Measurements from ENCODE around the gene IKZF1. TPM values are rescaled to one million over a fixed set of nuclear protein-coding genes. Genes with fewer than 3 reads are reported as not detected.

IKZF1 gene
- total and polyA plus RNA-seq, 5 experiments from 2014 or later, result 145 to 435 (median 257) TPM

- POLR2A ChIA-PET, result interaction anchor here (0.8 to 2.0 kb wide), 4 partner anchors 10 to 125 kb away, joined by 3 to 14 read pairs (median 4); no protein-coding TSS in a partner anchor
- H3K27me3 Mint-ChIP-seq, result no peaks in the 10 kb centered on the region
- no peak for ATAC-seq
- H3K4me1 Mint-ChIP-seq, result peaks cover 52 to 92% (median 81%) of the 10 kb centered on the region in 4 donors
- no peak for DNase-seq
- peaks cover 29 to 90% (median 46%) of the 10 kb centered on the region in 3 donors for H3K36me3 Mint-ChIP-seq
- peak overlapping the region; percentile 71 to 99 (median 96) for H3K27ac Mint-ChIP-seq
- peak overlapping the region in 9 of 10 donors; percentile 2 to 72 (median 47) for H3K4me3 Mint-ChIP-seq
- no peaks in the 10 kb centered on the region for H3K9me3 Mint-ChIP-seq
Observed at GRCh38 chr7:50391386-50391785, 86.9 kb downstream of the IKZF1 start.

GRCh38 chr7:50393076-50393475 is 88.6 kb downstream of the IKZF1 start:
- Mint-ChIP-seq H3K4me3 (peak overlapping the region; percentile 45 to 89 (median 83)), H3K9me3 (no peaks in the 10 kb centered on the region), H3K27me3 (no peaks in the 10 kb centered on the region), H3K36me3 (peaks cover 25 to 92% (median 47%) of the 10 kb centered on the region in 3 donors), H3K4me1 (peaks cover 58 to 98% (median 87%) of the 10 kb centered on the region in 4 donors), H3K27ac (peak overlapping the region; percentile 92 to 99 (median 96))
- POLR2A ChIA-PET, result interaction anchor here (1.1 to 2.0 kb wide), 6 partner anchors 8 to 188 kb away, joined by 3 to 14 read pairs (median 6); no protein-coding TSS in a partner anchor
- DNase-seq (no peak), ATAC-seq (peak in 1 of 2 donors; percentile 24)

GRCh38 chr7:50393547-50394252 is 89.2 kb downstream of the IKZF1 start:
- peak overlapping the region; percentile 45 to 89 (median 83) for H3K4me3 Mint-ChIP-seq
- H3K27me3 Mint-ChIP-seq, result no peaks in the 10 kb centered on the region
- H3K4me1 Mint-ChIP-seq, result peaks cover 63 to 98% (median 89%) of the 10 kb centered on the region in 4 donors
- ATAC-seq (peak; percentile 61 to 85), DNase-seq (peak in 9 of 10 donors; percentile 33 to 75 (median 48))
- H3K9me3 Mint-ChIP-seq, result no peaks in the 10 kb centered on the region
- peak overlapping the region; percentile 92 to 99 (median 96) for H3K27ac Mint-ChIP-seq
- H3K36me3 Mint-ChIP-seq, result peaks cover 21 to 92% (median 48%) of the 10 kb centered on the region in 3 donors
- POLR2A ChIA-PET, result interaction anchor here (0.6 to 2.0 kb wide), 11 partner anchors 9 to 188 kb away, joined by 3 to 14 read pairs (median 4); no protein-coding TSS in a partner anchor

GRCh38 chr7:50394315-50394714 is 89.8 kb downstream of the IKZF1 start:
- H3K9me3 Mint-ChIP-seq, result no peaks in the 10 kb centered on the region
- POLR2A ChIA-PET, result interaction anchor here (0.6 to 1.6 kb wide), 8 partner anchors 12 to 189 kb away, joined by 3 to 10 read pairs (median 4); no protein-coding TSS in a partner anchor
- peaks cover 61 to 96% (median 83%) of the 10 kb centered on the region in 4 donors for H3K4me1 Mint-ChIP-seq
- peak overlapping the region in 9 of 10 donors; percentile 45 to 85 (median 83) for H3K4me3 Mint-ChIP-seq
- H3K36me3 Mint-ChIP-seq, result peaks cover 21 to 91% (median 47%) of the 10 kb centered on the region in 3 donors
- DNase-seq, result no peak
- ATAC-seq, result peak; percentile 5 to 13
- no peaks in the 10 kb centered on the region for H3K27me3 Mint-ChIP-seq
- H3K27ac Mint-ChIP-seq, result peak overlapping the region; percentile 92 to 99 (median 96)

- Mint-ChIP-seq H3K4me1 (peaks cover 42 to 84% (median 75%) of the 10 kb centered on the region in 4 donors), H3K27me3 (no peaks in the 10 kb centered on the region), H3K9me3 (no peaks in the 10 kb centered on the region), H3K4me3 (peak overlapping the region in 9 of 10 donors; percentile 22 to 70 (median 55)), H3K27ac (peak overlapping the region; percentile 77 to 99 (median 92)), H3K36me3 (peaks cover 15 to 90% (median 49%) of the 10 kb centered on the region in 3 donors)
- ATAC-seq (peak in 1 of 2 donors; percentile 20), DNase-seq (no peak)
- POLR2A ChIA-PET, result interaction anchor here (0.7 to 1.7 kb wide), 3 partner anchors 10 to 31 kb away, joined by 3 to 4 read pairs (median 3); no protein-coding TSS in a partner anchor
Observed at GRCh38 chr7:50396856-50397255, 92.3 kb downstream of the IKZF1 start.

- DNase-seq (peak in 2 of 10 donors; percentile 25 to 47), ATAC-seq (peak; percentile 41 to 59)
- Mint-ChIP-seq H3K9me3 (no peaks in the 10 kb centered on the region), H3K4me1 (peaks cover 37 to 82% (median 75%) of the 10 kb centered on the region in 4 donors), H3K4me3 (peak overlapping the region in 7 of 10 donors; percentile 20 to 70 (median 41)), H3K36me3 (peaks cover 12 to 90% (median 53%) of the 10 kb centered on the region in 3 donors), H3K27ac (peak overlapping the region; percentile 86 to 99 (median 92)), H3K27me3 (no peaks in the 10 kb centered on the region)
- POLR2A ChIA-PET, result interaction anchor here (0.7 to 1.7 kb wide), 3 partner anchors 11 to 32 kb away, joined by 3 to 4 read pairs (median 3); no protein-coding TSS in a partner anchor
Observed at GRCh38 chr7:50397320-50397970, 92.9 kb downstream of the IKZF1 start.

GRCh38 chr7:50397971-50398324 is 93.4 kb downstream of the IKZF1 start:
- peak overlapping the region; percentile 86 to 99 (median 92) for H3K27ac Mint-ChIP-seq
- H3K9me3 Mint-ChIP-seq, result no peaks in the 10 kb centered on the region
- H3K36me3 Mint-ChIP-seq, result peaks cover 12 to 90% (median 50%) of the 10 kb centered on the region in 3 donors
- peaks cover 32 to 82% (median 75%) of the 10 kb centered on the region in 4 donors for H3K4me1 Mint-ChIP-seq
- peak overlapping the region in 5 of 10 donors; percentile 3 to 70 (median 15) for H3K4me3 Mint-ChIP-seq
- H3K27me3 Mint-ChIP-seq, result no peaks in the 10 kb centered on the region
- no peak for DNase-seq
- ATAC-seq, result no peak
- POLR2A ChIA-PET, result interaction anchor here (1.6 to 1.7 kb wide), 2 partner anchors 11 to 32 kb away, joined by 3 read pairs; no protein-coding TSS in a partner anchor

- H3K9me3 Mint-ChIP-seq, result no peaks in the 10 kb centered on the region
- H3K4me1 Mint-ChIP-seq, result peaks cover 25 to 81% (median 71%) of the 10 kb centered on the region in 4 donors
- H3K36me3 Mint-ChIP-seq, result peaks cover 6 to 88% (median 40%) of the 10 kb centered on the region in 3 donors
- peak overlapping the region in 4 of 10 donors; percentile 89 to 99 (median 93) for H3K27ac Mint-ChIP-seq
- no peak for DNase-seq
- no peaks in the 10 kb centered on the region for H3K27me3 Mint-ChIP-seq
- no peak for ATAC-seq
- H3K4me3 Mint-ChIP-seq, result no peak overlapping the region
- POLR2A ChIA-PET, result no interaction called here
Observed at GRCh38 chr7:50399206-50399605, 94.7 kb downstream of the IKZF1 start.

- no peaks in the 10 kb centered on the region for H3K9me3 Mint-ChIP-seq
- H3K4me3 Mint-ChIP-seq, result no peak overlapping the region
- no peak for ATAC-seq
- no peaks in the 10 kb centered on the region for H3K27me3 Mint-ChIP-seq
- peak overlapping the region in 5 of 10 donors; percentile 29 to 84 (median 60) for H3K27ac Mint-ChIP-seq
- no peak for DNase-seq
- H3K36me3 Mint-ChIP-seq, result peaks cover 6 to 87% (median 37%) of the 10 kb centered on the region in 3 donors
- H3K4me1 Mint-ChIP-seq, result peaks cover 25 to 81% (median 70%) of the 10 kb centered on the region in 4 donors
- POLR2A ChIA-PET, result no interaction called here
Observed at GRCh38 chr7:50399635-50400034, 95.1 kb downstream of the IKZF1 start.

- DNase-seq (no peak), ATAC-seq (no peak)
- no peak overlapping the region for H3K4me3 Mint-ChIP-seq
- H3K4me1 Mint-ChIP-seq, result peaks cover 25 to 81% (median 69%) of the 10 kb centered on the region in 4 donors
- peak overlapping the region in 2 of 10 donors; percentile 24 to 84 for H3K27ac Mint-ChIP-seq
- no peaks in the 10 kb centered on the region for H3K27me3 Mint-ChIP-seq
- POLR2A ChIA-PET, result no interaction called here
- H3K36me3 Mint-ChIP-seq, result peaks cover 6 to 85% (median 35%) of the 10 kb centered on the region in 3 donors
- no peaks in the 10 kb centered on the region for H3K9me3 Mint-ChIP-seq
Observed at GRCh38 chr7:50400114-50400513, 95.6 kb downstream of the IKZF1 start.

- Mint-ChIP-seq H3K27me3 (no peaks in the 10 kb centered on the region), H3K9me3 (no peaks in the 10 kb centered on the region), H3K4me1 (peaks cover 33 to 86% (median 78%) of the 10 kb centered on the region in 4 donors), H3K27ac (peak overlapping the region in 9 of 10 donors; percentile 3 to 84 (median 63)), H3K36me3 (peaks cover 6 to 51% (median 21%) of the 10 kb centered on the region in 3 donors), H3K4me3 (no peak overlapping the region)
- DNase-seq (no peak), ATAC-seq (peak in 1 of 2 donors; percentile 30)
- POLR2A ChIA-PET, result interaction anchor here (1.1 to 1.9 kb wide), 3 partner anchors 9 to 18 kb away, joined by 3 to 4 read pairs (median 3); no protein-coding TSS in a partner anchor
Observed at GRCh38 chr7:50404392-50404791, 99.9 kb downstream of the IKZF1 start.

GRCh38 chr7:50405221-50405620 is 100.7 kb downstream of the IKZF1 start:
- H3K36me3 Mint-ChIP-seq, result peaks cover 6 to 43% (median 19%) of the 10 kb centered on the region in 3 donors
- no peak for ATAC-seq
- H3K27me3 Mint-ChIP-seq, result no peaks in the 10 kb centered on the region
- H3K9me3 Mint-ChIP-seq, result no peaks in the 10 kb centered on the region
- peak overlapping the region; percentile 63 to 96 (median 84) for H3K27ac Mint-ChIP-seq
- POLR2A ChIA-PET, result interaction anchor here (1.1 to 1.9 kb wide), 3 partner anchors 8 to 19 kb away, joined by 3 to 4 read pairs (median 3); no protein-coding TSS in a partner anchor
- no peak for DNase-seq
- peak overlapping the region in 2 of 10 donors; percentile 17 to 32 for H3K4me3 Mint-ChIP-seq
- H3K4me1 Mint-ChIP-seq, result peaks cover 37 to 94% (median 85%) of the 10 kb centered on the region in 4 donors

Measured in naive thymus-derived CD8-positive, alpha-beta T cell (primary cell).